Measurements from ENCODE around the gene CLCA1. TPM values are rescaled to one million over a fixed set of nuclear protein-coding genes. Genes with fewer than 3 reads are reported as not detected.

The CLCA1 gene
- total and polyA plus RNA-seq, 10 of the 15 experiments (the other 5 are each of a cell fraction or from before 2014, with no cell fraction given), result 0.13 TPM; not detected in 9

DNA sequence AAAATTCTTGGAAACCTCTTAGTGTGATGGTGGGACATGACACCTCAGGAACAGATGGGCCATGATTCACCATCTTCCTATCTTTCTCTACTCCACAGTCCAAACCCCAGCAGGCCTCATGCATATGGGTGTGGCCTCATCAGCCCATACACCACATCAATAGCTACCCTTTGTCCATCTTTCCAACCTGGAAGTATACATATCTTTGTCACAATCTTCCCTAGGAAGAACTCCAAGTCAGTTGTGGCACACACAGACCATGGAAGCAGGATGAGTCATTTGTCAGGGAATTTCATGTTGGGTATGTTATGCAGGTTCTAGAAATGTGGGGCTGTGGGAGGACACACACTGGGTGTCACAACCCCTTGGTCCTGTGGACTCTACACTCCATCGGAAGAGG, 47.6 kb downstream of the CLCA1 start:
- intact Hi-C loops (cut with micrococcal nuclease; ENCODE audit: unreplicated experiment), result no loop called here
- TF ChIP-seq GABPA (IDR thresholded peaks at IDR 0.05; ENCODE audit: low read depth) (no peak), PAX5 (IDR thresholded peaks at IDR 0.05; ENCODE audit: borderline replicate concordance, low read depth, low read length) (no peak), CBFB (IDR thresholded peaks at IDR 0.05; ENCODE audit: low read depth) (no peak), SREBF1 (IDR thresholded peaks at IDR 0.05; ENCODE audit: low read length) (no peak), NFXL1 (IDR thresholded peaks at IDR 0.05; ENCODE audit: borderline replicate concordance) (no peak), ZZZ3 (IDR thresholded peaks at IDR 0.05; ENCODE audit: control insufficient read depth, insufficient read length, low read depth) (no peak), MTA2 (IDR thresholded peaks at IDR 0.05; ENCODE audit: low read depth) (no peak), ZNF217 (IDR thresholded peaks at IDR 0.05) (no peak), CHD4 (IDR thresholded peaks at IDR 0.05) (no peak), CBX3 (IDR thresholded peaks at IDR 0.05; ENCODE audit: borderline replicate concordance, low read depth) (no peak), MTA3 (IDR thresholded peaks at IDR 0.05; ENCODE audit: borderline replicate concordance, low read length) (no peak), SMARCA5 (IDR thresholded peaks at IDR 0.05) (no peak), CHD1 (IDR thresholded peaks at IDR 0.05; ENCODE audit: low read depth, low read length) (no peak)
- TF ChIP-seq, protein P1, sequence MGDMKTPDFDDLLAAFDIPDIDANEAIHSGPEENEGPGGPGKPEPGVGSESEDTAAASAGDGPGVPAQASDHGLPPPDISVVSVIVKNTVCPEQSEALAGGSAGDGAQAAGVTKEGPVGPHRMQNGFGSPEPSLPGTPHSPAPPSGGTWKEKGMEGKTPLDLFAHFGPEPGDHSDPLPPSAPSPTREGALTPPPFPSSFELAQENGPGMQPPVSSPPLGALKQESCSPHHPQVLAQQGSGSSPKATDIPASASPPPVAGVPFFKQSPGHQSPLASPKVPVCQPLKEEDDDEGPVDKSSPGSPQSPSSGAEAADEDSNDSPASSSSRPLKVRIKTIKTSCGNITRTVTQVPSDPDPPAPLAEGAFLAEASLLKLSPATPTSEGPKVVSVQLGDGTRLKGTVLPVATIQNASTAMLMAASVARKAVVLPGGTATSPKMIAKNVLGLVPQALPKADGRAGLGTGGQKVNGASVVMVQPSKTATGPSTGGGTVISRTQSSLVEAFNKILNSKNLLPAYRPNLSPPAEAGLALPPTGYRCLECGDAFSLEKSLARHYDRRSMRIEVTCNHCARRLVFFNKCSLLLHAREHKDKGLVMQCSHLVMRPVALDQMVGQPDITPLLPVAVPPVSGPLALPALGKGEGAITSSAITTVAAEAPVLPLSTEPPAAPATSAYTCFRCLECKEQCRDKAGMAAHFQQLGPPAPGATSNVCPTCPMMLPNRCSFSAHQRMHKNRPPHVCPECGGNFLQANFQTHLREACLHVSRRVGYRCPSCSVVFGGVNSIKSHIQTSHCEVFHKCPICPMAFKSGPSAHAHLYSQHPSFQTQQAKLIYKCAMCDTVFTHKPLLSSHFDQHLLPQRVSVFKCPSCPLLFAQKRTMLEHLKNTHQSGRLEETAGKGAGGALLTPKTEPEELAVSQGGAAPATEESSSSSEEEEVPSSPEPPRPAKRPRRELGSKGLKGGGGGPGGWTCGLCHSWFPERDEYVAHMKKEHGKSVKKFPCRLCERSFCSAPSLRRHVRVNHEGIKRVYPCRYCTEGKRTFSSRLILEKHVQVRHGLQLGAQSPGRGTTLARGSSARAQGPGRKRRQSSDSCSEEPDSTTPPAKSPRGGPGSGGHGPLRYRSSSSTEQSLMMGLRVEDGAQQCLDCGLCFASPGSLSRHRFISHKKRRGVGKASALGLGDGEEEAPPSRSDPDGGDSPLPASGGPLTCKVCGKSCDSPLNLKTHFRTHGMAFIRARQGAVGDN (IDR thresholded peaks at IDR 0.05), result no peak
- TF ChIP-seq, protein P2, sequence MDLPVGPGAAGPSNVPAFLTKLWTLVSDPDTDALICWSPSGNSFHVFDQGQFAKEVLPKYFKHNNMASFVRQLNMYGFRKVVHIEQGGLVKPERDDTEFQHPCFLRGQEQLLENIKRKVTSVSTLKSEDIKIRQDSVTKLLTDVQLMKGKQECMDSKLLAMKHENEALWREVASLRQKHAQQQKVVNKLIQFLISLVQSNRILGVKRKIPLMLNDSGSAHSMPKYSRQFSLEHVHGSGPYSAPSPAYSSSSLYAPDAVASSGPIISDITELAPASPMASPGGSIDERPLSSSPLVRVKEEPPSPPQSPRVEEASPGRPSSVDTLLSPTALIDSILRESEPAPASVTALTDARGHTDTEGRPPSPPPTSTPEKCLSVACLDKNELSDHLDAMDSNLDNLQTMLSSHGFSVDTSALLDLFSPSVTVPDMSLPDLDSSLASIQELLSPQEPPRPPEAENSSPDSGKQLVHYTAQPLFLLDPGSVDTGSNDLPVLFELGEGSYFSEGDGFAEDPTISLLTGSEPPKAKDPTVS (IDR thresholded peaks at IDR 0.05; ENCODE audit: low read depth, low read length), result no peak
- TF ChIP-seq, protein P3, sequence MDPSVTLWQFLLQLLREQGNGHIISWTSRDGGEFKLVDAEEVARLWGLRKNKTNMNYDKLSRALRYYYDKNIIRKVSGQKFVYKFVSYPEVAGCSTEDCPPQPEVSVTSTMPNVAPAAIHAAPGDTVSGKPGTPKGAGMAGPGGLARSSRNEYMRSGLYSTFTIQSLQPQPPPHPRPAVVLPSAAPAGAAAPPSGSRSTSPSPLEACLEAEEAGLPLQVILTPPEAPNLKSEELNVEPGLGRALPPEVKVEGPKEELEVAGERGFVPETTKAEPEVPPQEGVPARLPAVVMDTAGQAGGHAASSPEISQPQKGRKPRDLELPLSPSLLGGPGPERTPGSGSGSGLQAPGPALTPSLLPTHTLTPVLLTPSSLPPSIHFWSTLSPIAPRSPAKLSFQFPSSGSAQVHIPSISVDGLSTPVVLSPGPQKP (IDR thresholded peaks at IDR 0.05; ENCODE audit: low read depth, low read length), result no peak
- TF ChIP-seq, protein P4, sequence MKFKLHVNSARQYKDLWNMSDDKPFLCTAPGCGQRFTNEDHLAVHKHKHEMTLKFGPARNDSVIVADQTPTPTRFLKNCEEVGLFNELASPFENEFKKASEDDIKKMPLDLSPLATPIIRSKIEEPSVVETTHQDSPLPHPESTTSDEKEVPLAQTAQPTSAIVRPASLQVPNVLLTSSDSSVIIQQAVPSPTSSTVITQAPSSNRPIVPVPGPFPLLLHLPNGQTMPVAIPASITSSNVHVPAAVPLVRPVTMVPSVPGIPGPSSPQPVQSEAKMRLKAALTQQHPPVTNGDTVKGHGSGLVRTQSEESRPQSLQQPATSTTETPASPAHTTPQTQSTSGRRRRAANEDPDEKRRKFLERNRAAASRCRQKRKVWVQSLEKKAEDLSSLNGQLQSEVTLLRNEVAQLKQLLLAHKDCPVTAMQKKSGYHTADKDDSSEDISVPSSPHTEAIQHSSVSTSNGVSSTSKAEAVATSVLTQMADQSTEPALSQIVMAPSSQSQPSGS (IDR thresholded peaks at IDR 0.05; ENCODE audit: low read length), result no peak
- TF ChIP-seq, protein P5, sequence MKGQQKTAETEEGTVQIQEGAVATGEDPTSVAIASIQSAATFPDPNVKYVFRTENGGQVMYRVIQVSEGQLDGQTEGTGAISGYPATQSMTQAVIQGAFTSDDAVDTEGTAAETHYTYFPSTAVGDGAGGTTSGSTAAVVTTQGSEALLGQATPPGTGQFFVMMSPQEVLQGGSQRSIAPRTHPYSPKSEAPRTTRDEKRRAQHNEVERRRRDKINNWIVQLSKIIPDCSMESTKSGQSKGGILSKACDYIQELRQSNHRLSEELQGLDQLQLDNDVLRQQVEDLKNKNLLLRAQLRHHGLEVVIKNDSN (IDR thresholded peaks at IDR 0.05; ENCODE audit: borderline replicate concordance, extremely low read length, insufficient read depth, low read depth, low read length), result no peak

More for the DNA sequence above, 47.6 kb downstream of the CLCA1 start:
- SMC1A ChIA-PET (ENCODE audit: uncharacterized antibody, unreplicated experiment), result interaction anchor here (1.0 kb wide), 1 partner anchor 42 kb away, joined by 4 read pairs; no protein-coding TSS in a partner anchor
- ATAC-seq, result no peak
- RAD21 ChIA-PET (ENCODE audit: unreplicated experiment), result no interaction called here
- CTCF ChIA-PET, result interaction anchor here (1.5 to 2.1 kb wide), 2 partner anchors 9 to 16 kb away, joined by 5 to 7 read pairs; no protein-coding TSS in a partner anchor
- WGBS (ENCODE audit: insufficient coverage, insufficient replicate concordance, low lambda C conversion rate, missing lambda C conversion rate), result 94% methylated on average over 1 of the region's 1 CpG
- no peaks in the 10 kb centered on the region for H3K9me3 ChIP-seq (replicated peaks; ENCODE audit: control insufficient read depth, insufficient read depth, low read length)
- no peak overlapping the region for H3K9ac ChIP-seq (ENCODE audit: control insufficient read depth, insufficient read depth, low read length)
- DNase-seq (ENCODE audit: low read depth, low spot score), result no peak
- no peak overlapping the region for H3K27ac ChIP-seq (ENCODE audit: control insufficient read depth, insufficient read depth)
- FAIRE-seq, result no peak
- no peaks in the 10 kb centered on the region for H3K79me2 ChIP-seq (ENCODE audit: control insufficient read depth, insufficient read depth, low read length)
- POLR2A ChIA-PET, result no interaction called here
- H4K20me1 ChIP-seq (ENCODE audit: control insufficient read depth, insufficient read depth), result no peaks in the 10 kb centered on the region
- H3K27me3 ChIP-seq (replicated peaks in 1 of 2; ENCODE audit: control insufficient read depth in 2 of 2, insufficient read depth in 2 of 2, low read length in 1 of 2), result no peaks in the 10 kb centered on the region
- H3K4me3 ChIP-seq, result no peak overlapping the region
- in situ Hi-C loops (cut with MboI), result loop anchor here (25.0 kb wide), 1 partner anchor 571 kb away; no protein-coding TSS in a partner anchor
- no peak overlapping the region for H3K4me2 ChIP-seq (ENCODE audit: control insufficient read depth, insufficient read depth)
- no TSS peak for BruUV-seq (replicated peaks)
- H3K4me1 ChIP-seq (ENCODE audit: control insufficient read depth, insufficient read depth, low read length), result no peaks in the 10 kb centered on the region
- H3K36me3 ChIP-seq (ENCODE audit: control insufficient read depth in 2 of 2, insufficient read depth in 2 of 2, low read length in 1 of 2), result no peaks in the 10 kb centered on the region
- H2AFZ ChIP-seq (ENCODE audit: control insufficient read depth, low read depth, low read length), result no peak overlapping the region

Measured in GM12878 (cell line).